GM10266 (cell line): ENCODE data around the gene SPRY4.
"Not testable (repeated sequence)": the region's sequence is repeated elsewhere in the genome, so short reads cannot be mapped to it uniquely, and the experiment has no call there.

ENCODE experiments used
- DNase-seq: peaks from one replicate; pipeline ENCODE4 v3.0.0; 2012; ENCODE audit errors: extremely low spot score
- CTCF ChIP-seq: IDR thresholded peaks from 2 replicates; pipeline ENCODE4 v1.5.1; 2012; ENCODE audit warnings: mild to moderate bottlenecking, low read depth; ENCODE audit not compliant: control insufficient read depth, insufficient read depth; ENCODE audit errors: missing control alignments

SPRY4 gene

DNA sequence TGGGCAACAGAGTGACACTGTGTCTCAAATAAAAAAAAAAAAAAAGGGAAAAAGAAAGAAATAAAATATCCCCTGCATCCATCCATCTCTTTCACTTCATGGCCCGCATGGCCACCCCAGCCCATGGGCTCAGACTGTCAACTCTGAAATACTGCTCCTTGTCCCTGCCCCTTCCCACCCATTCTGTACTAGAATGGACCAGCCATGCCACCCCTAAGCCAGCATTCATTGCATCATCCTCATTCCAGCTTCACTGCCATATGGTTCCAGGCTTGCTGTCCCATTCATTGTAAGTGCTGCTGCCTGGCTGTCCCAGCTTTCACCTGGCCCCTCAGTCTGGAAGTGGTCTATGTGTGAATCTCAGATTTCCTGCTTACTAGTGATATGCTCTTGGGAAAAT is 46.2 kb downstream of the SPRY4 start:
- no peak for TF ChIP-seq CTCF
- DNase-seq = no peak

DNA sequence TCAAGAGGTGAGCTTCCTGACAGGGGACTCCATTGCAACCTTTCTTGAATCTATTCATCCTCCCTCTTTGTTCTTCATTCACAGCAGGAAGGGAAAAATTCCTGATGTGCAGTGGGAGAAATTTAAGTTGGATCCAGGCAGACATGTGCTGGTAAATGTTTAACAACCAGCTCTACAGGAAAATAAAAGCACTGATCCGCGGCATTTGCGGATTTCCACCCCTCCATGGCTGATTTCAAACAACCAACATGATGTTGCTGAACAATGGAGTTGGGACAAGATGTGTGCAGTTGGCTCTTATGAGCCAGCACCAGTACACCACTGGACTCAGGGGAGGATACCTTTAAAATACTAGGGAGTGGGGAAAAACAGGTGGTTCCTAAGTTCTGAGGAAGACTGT is 47.0 kb downstream of the SPRY4 start:
- DNase-seq = no peak
- TF ChIP-seq CTCF = no peak

GRCh38 chr5:142276517-142276916 is 48.3 kb downstream of the SPRY4 start:
- TF ChIP-seq CTCF = no peak
- no peak for DNase-seq

- DNase-seq = no peak
- TF ChIP-seq CTCF = no peak
These were observed 49.3 kb downstream of the SPRY4 start for GRCh38 chr5:142275496-142275895.

DNA sequence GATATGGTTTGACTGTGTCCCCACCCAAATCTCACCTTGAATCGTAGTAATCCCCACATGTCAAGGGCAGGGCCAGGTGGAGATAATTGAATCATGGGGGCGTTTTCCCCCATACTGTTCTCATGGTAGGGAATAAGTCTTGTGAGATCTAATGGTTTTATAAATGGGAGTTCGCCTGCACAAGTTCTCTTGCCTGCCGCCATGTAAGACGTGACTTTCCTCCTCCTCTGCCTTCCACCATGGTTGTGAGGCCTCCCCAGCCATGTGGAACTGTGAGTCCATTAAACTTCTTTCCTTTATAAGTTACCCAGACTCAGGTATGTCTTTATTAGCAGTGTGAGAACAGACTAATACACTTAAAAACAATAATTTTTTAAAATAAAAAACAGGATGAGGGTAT is 52.2 kb downstream of the SPRY4 start:
- DNase-seq = not testable (repeated sequence)

GRCh38 chr5:142264084-142264483 is 60.7 kb downstream of the SPRY4 start:
- DNase-seq = not testable (repeated sequence)

DNA sequence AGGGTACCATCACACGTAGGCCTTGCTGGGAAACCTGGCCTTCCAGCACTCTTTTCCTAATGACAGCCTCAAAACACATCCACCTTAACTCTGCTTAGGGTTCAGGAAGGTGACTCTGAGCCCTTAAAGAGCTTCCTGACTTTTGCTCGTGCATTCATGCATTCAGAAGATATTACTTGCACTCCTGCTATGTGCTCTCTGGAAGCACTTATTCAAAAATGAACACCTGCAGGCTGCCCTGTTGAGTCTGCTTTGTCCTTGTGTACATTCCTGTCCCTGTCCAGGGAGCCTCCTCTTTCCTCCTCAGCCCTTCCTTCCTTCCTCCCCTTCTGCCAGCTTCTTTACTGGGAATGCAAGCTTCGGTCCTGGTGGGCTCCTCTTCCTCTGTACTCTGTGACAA is 61.5 kb downstream of the SPRY4 start:
- no peak for DNase-seq
- TF ChIP-seq CTCF = no peak

GRCh38 chr5:142262683-142263082 is 62.1 kb downstream of the SPRY4 start:
- TF ChIP-seq CTCF = no peak
- no peak for DNase-seq
